NCI-H774 (cell line): ENCODE measurements around the gene STIMATE.

ENCODE experiments used
- DNase-seq: peaks from one replicate; lab custom pipeline; 2025; lab: John Stamatoyannopoulos, UW

Gene STIMATE

GRCh38 chr3:52897130-52898122, at the start of gene STIMATE:
STIMATE (minus strand) TSS chr3:52897548; CDS start chr3:52897450, 98 bp downstream.
- DNase-seq, result peak; percentile 68

- DNase-seq, result no peak
Measured at GRCh38 chr3:52939600-52939999, 42.3 kb upstream of the STIMATE start.

GRCh38 chr3:52934630-52935530, 37.5 kb upstream of the STIMATE start:
- no peak for DNase-seq

GRCh38 chr3:52931889-52932288, 34.5 kb upstream of the STIMATE start:
- DNase-seq, result no peak

GRCh38 chr3:52931328-52931727, 34.0 kb upstream of the STIMATE start:
- DNase-seq, result no peak

GRCh38 chr3:52930748-52931147, 33.4 kb upstream of the STIMATE start:
- no peak for DNase-seq

GRCh38 chr3:52926554-52926953, 29.2 kb upstream of the STIMATE start:
- no peak for DNase-seq

GRCh38 chr3:52925405-52926313, 28.3 kb upstream of the STIMATE start:
- no peak for DNase-seq

GRCh38 chr3:52923963-52924362, 26.6 kb upstream of the STIMATE start:
- DNase-seq, result no peak

GRCh38 chr3:52920841-52921240, 23.5 kb upstream of the STIMATE start:
- no peak for DNase-seq

- no peak for DNase-seq
Measured at GRCh38 chr3:52917044-52917443, 19.7 kb upstream of the STIMATE start.

- no peak for DNase-seq
Measured at GRCh38 chr3:52915294-52915693, 17.9 kb upstream of the STIMATE start.

- DNase-seq, result no peak
Measured at GRCh38 chr3:52912885-52913731, 15.8 kb upstream of the STIMATE start.

GRCh38 chr3:52910823-52911222, 13.5 kb upstream of the STIMATE start:
- no peak for DNase-seq

GRCh38 chr3:52907497-52907896, 10.1 kb upstream of the STIMATE start:
- DNase-seq, result no peak

- no peak for DNase-seq
Measured at GRCh38 chr3:52904552-52904951, 7.2 kb upstream of the STIMATE start.

GRCh38 chr3:52904000-52904399, 6.7 kb upstream of the STIMATE start:
- no peak for DNase-seq

- DNase-seq, result no peak
Measured at GRCh38 chr3:52896613-52897012, 735 bp downstream of the STIMATE start.

GRCh38 chr3:52896151-52896550, 1.2 kb downstream of the STIMATE start:
- DNase-seq, result no peak

GRCh38 chr3:52895418-52895817, 1.9 kb downstream of the STIMATE start:
- no peak for DNase-seq

- DNase-seq, result no peak
Measured at GRCh38 chr3:52894756-52895155, 2.6 kb downstream of the STIMATE start.
